GM12891 (cell line): Measurements from ENCODE around the gene RPL13A.

Source experiments
- PAX5 ChIP-seq: IDR thresholded peaks from 2 replicates; pipeline ENCODE4 v1.6.1; 2011; ENCODE audit warnings: low read length, moderate library complexity, mild to moderate bottlenecking; ENCODE audit not compliant: insufficient read depth, severe bottlenecking
- POLR2A ChIP-seq: IDR thresholded peaks from 2 replicates; pipeline ENCODE4 v1.6.1; 2011; ENCODE audit warnings: low read depth, low read length, control low read depth
- POLR2AphosphoS5 ChIP-seq: IDR thresholded peaks from 2 replicates; pipeline ENCODE4 v1.6.1; 2011; ENCODE audit warnings: low read depth, low read length, control low read depth
- POU2F2 ChIP-seq: IDR thresholded peaks from 2 replicates; pipeline ENCODE4 v1.6.1; 2011; ENCODE audit warnings: low read depth, mild to moderate bottlenecking, control low read depth, low read length, moderate library complexity
- SPI1 ChIP-seq: IDR thresholded peaks from 2 replicates; pipeline ENCODE4 v1.6.1; 2011; ENCODE audit warnings: low read depth, low read length, control low read depth
- TAF1 ChIP-seq: IDR thresholded peaks from 2 replicates; pipeline ENCODE4 v1.6.1; 2011; ENCODE audit warnings: low read depth, low read length, control low read depth

- TF ChIP-seq POLR2A (no peak), POLR2AphosphoS5 (no peak), POU2F2 (no peak), TAF1 (no peak), SPI1 (no peak), PAX5 (no peak)
Observed at GRCh38 chr19:49459388-49459787, 28.0 kb upstream of the RPL13A start.
